ENCODE data around the gene UGP2. TPM values are rescaled to one million over a fixed set of nuclear protein-coding genes. Genes with fewer than 3 reads are reported as not detected.

The UGP2 gene
- total RNA-seq, 4 donors from 2014 or later, result 80.8 to 137 (median 103) TPM

DNA sequence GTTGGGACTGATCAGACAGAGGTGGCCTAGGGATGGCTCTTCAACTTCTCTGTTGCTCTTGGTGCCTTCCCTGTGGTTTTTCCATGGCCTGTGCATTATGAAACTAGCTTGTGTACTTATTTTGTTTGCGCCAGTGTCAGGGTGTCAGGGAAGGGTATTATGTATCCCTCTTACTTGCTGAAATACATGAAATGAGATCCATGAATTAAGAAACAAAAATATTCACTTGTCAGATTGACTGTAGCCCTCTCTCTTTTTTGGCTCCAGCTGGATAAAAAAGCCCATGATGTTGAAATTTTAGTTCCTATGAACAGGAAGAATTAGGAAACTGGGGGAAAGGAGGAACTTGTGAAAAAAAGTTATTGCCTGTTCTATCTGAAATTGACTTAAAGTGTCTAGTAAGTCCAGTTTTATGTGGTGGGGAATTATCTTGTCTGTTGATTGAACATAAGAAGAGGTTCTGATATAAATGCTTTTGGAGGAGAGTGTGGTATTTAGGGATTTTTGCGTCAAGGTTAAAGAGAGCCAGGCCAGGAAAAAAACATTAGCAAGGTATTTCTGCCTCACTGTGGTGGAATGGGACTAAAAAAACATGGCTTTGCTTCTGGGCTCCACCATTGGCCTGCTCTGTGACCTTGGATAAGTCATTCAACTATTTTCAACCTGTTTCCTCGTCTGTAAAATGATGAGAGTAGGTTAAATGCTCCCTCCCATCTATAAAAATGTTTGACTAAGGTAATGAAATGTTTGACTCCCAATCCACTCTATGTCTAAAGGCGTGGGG is 12.0 kb downstream of the UGP2 start:
- peaks cover 0 to 22% (median 1%) of the 10 kb centered on the region in 3 donors for H3K36me3 ChIP-seq
- 83 to 89% methylated on average over 4 of the region's 4 CpGs for WGBS, 2 donors
- DNase-seq (ENCODE audit: low spot score in 2 of 2), result no peak
- no peaks in the 10 kb centered on the region for H3K9me3 ChIP-seq
- H3K27me3 ChIP-seq, result no peaks in the 10 kb centered on the region
- H3K4me3 ChIP-seq, result no peak overlapping the region
- H3K27ac ChIP-seq, result no peak overlapping the region
- peaks cover 4 to 68% (median 21%) of the 10 kb centered on the region in 4 donors for H3K4me1 ChIP-seq
- TF ChIP-seq EP300 (IDR thresholded peaks at IDR 0.05), result peak in 1 of 2 donors; percentile 12
- TF ChIP-seq, protein P1, sequence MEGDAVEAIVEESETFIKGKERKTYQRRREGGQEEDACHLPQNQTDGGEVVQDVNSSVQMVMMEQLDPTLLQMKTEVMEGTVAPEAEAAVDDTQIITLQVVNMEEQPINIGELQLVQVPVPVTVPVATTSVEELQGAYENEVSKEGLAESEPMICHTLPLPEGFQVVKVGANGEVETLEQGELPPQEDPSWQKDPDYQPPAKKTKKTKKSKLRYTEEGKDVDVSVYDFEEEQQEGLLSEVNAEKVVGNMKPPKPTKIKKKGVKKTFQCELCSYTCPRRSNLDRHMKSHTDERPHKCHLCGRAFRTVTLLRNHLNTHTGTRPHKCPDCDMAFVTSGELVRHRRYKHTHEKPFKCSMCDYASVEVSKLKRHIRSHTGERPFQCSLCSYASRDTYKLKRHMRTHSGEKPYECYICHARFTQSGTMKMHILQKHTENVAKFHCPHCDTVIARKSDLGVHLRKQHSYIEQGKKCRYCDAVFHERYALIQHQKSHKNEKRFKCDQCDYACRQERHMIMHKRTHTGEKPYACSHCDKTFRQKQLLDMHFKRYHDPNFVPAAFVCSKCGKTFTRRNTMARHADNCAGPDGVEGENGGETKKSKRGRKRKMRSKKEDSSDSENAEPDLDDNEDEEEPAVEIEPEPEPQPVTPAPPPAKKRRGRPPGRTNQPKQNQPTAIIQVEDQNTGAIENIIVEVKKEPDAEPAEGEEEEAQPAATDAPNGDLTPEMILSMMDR (IDR thresholded peaks at IDR 0.05), result no peak

DNA sequence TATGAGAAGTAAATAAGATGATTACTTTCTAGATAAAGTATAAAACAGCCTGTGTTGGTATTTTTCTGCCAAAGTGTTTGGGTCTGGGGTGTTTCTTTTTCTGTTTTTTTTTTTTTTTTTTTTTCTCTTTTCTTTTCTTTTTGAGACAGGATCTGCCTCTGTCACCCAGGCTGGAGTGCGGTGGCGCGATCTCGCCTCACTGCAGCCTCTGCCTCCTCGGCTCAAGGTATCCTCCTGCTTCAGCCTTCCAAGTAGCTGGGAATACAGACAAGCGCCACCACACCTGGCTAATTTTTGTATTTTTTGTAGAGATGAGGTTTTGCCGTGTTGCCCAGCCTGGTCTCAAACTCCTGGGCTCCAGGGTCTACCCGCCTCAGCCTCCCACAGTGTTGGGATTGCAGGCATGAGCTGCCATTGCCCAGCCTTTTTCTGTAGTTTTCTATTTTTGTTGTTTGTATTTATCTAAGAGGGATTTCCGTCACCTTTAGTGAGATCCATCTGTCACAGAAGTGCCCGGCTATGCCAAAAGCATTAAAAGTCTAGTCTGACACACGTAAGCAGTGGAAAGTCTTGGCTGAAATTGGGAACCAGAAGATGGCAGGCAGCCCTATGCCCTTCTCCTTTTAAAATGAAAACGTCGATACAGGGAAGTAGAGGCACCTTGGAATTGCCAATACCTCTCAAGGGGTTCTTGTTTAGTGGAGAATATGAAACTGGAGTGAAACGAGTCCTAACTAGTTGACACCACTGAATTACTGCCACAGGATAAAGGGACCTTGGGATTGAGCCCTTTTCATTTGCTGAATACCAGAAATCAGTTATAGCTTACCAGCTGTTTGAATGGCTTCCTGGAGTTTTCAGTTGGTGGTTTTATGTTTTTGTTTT is 14.0 kb downstream of the UGP2 start:
- no peaks in the 10 kb centered on the region for H3K27me3 ChIP-seq
- H3K4me1 ChIP-seq, result peaks cover 0 to 49% (median 15%) of the 10 kb centered on the region in 4 donors
- no peak overlapping the region for H3K4me3 ChIP-seq
- peak overlapping the region in 1 of 4 donors; percentile 46 for H3K27ac ChIP-seq
- TF ChIP-seq POLR2A (IDR thresholded peaks at IDR 0.05) (no peak), EP300 (IDR thresholded peaks at IDR 0.05) (no peak)
- TF ChIP-seq, protein P1 (IDR thresholded peaks at IDR 0.05), result no peak
- DNase-seq (ENCODE audit: low spot score in 2 of 2), result no peak
- WGBS, 2 donors, result 91 to 97% methylated on average over 14 of the region's 14 CpGs
- no peaks in the 10 kb centered on the region for H3K9me3 ChIP-seq
- peaks cover 0 to 36% (median 5%) of the 10 kb centered on the region in 3 donors for H3K36me3 ChIP-seq

DNA sequence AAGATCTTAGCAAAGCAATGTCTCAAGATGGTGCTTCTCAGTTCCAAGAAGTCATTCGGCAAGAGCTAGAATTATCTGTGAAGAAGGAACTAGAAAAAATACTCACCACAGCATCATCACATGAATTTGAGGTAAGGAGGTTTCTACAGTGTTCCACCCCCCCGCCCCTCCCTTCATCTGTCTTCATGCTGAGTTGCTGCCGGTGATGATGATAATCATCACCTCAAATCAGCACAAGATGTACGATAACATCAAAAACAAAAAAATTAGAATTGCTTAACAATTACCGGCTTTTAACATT is 14.6 kb downstream of the UGP2 start:
- no peak for DNase-seq (ENCODE audit: low spot score in 2 of 2)
- peaks cover 0 to 36% (median 5%) of the 10 kb centered on the region in 3 donors for H3K36me3 ChIP-seq
- WGBS, 2 donors, result 85 to 87% methylated on average over 5 of the region's 5 CpGs
- H3K27me3 ChIP-seq, result no peaks in the 10 kb centered on the region
- peaks cover 0 to 52% (median 13%) of the 10 kb centered on the region in 4 donors for H3K4me1 ChIP-seq
- TF ChIP-seq EP300 (IDR thresholded peaks at IDR 0.05), result no peak
- TF ChIP-seq POLR2A (IDR thresholded peaks at IDR 0.05), result no peak
- TF ChIP-seq, protein P1 (IDR thresholded peaks at IDR 0.05), result no peak
- peak overlapping the region in 1 of 4 donors; percentile 46 for H3K27ac ChIP-seq
- no peaks in the 10 kb centered on the region for H3K9me3 ChIP-seq
- H3K4me3 ChIP-seq, result no peak overlapping the region

DNA sequence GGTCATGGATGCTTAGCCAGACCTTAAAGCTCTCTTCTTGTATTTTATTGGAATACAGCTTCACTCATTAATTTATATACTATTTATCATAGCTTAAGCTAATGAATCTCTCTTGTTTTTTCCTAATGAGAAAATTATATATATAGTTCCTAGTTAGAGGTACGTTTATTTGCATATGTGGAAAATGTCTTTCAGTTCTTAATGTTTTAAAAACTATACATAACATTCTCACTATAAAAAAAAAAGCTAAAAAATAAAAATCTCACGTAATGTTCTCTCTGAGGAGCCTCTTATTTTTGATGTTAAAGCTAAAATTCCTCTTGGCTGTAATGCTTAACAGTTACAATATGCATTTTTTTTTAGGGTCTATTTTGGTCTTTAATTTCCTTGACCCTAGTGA is 16.6 kb downstream of the UGP2 start:
- WGBS, 2 donors, result 95 to 97% methylated on average over 2 of the region's 2 CpGs
- TF ChIP-seq, protein P1 (IDR thresholded peaks at IDR 0.05), result no peak
- TF ChIP-seq POLR2A (IDR thresholded peaks at IDR 0.05) (no peak), EP300 (IDR thresholded peaks at IDR 0.05) (no peak)

More for the DNA sequence above, 16.6 kb downstream of the UGP2 start:
- Histone ChIP-seq H3K36me3 (peaks cover 0 to 48% (median 5%) of the 10 kb centered on the region in 3 donors), H3K9me3 (no peaks in the 10 kb centered on the region), H3K27me3 (no peaks in the 10 kb centered on the region), H3K4me1 (peaks cover 0 to 35% (median 11%) of the 10 kb centered on the region in 4 donors), H3K27ac (no peak overlapping the region), H3K4me3 (no peak overlapping the region)
- no peak for DNase-seq (ENCODE audit: low spot score in 2 of 2)

Measured in tibial nerve (tissue), 4 donors.